ENCODE results near the gene OSBPL1A.

DNA sequence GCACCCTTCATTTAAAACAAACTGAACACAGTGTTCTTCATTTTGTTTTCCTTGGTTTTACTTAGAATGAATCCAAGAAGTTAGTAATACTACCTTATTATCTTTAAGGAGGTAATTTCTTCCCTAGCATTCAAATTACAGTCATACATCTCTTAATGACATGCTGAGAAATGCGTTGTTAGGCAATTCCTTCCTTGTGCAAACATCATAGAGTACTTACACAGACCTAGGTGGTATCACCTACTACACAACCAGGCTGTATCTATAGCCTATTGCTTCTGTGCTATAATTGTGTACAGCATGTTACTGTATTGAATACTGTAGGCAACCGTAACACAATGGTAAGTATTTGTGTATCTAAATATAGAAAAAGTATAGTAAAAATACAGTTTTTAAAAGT, 267.1 kb downstream of the OSBPL1A start:
- TF ChIP-seq, protein P1, sequence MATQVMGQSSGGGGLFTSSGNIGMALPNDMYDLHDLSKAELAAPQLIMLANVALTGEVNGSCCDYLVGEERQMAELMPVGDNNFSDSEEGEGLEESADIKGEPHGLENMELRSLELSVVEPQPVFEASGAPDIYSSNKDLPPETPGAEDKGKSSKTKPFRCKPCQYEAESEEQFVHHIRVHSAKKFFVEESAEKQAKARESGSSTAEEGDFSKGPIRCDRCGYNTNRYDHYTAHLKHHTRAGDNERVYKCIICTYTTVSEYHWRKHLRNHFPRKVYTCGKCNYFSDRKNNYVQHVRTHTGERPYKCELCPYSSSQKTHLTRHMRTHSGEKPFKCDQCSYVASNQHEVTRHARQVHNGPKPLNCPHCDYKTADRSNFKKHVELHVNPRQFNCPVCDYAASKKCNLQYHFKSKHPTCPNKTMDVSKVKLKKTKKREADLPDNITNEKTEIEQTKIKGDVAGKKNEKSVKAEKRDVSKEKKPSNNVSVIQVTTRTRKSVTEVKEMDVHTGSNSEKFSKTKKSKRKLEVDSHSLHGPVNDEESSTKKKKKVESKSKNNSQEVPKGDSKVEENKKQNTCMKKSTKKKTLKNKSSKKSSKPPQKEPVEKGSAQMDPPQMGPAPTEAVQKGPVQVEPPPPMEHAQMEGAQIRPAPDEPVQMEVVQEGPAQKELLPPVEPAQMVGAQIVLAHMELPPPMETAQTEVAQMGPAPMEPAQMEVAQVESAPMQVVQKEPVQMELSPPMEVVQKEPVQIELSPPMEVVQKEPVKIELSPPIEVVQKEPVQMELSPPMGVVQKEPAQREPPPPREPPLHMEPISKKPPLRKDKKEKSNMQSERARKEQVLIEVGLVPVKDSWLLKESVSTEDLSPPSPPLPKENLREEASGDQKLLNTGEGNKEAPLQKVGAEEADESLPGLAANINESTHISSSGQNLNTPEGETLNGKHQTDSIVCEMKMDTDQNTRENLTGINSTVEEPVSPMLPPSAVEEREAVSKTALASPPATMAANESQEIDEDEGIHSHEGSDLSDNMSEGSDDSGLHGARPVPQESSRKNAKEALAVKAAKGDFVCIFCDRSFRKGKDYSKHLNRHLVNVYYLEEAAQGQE (IDR thresholded peaks at IDR 0.05; ENCODE audit: insufficient replicate concordance, low read depth): no peak
- TF ChIP-seq, protein P2, sequence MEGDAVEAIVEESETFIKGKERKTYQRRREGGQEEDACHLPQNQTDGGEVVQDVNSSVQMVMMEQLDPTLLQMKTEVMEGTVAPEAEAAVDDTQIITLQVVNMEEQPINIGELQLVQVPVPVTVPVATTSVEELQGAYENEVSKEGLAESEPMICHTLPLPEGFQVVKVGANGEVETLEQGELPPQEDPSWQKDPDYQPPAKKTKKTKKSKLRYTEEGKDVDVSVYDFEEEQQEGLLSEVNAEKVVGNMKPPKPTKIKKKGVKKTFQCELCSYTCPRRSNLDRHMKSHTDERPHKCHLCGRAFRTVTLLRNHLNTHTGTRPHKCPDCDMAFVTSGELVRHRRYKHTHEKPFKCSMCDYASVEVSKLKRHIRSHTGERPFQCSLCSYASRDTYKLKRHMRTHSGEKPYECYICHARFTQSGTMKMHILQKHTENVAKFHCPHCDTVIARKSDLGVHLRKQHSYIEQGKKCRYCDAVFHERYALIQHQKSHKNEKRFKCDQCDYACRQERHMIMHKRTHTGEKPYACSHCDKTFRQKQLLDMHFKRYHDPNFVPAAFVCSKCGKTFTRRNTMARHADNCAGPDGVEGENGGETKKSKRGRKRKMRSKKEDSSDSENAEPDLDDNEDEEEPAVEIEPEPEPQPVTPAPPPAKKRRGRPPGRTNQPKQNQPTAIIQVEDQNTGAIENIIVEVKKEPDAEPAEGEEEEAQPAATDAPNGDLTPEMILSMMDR (IDR thresholded peaks at IDR 0.05; ENCODE audit: insufficient read depth, low read length): no peak
- TF ChIP-seq POLR2AphosphoS5 (IDR thresholded peaks at IDR 0.05; ENCODE audit: low read depth) (no peak), GABPA (IDR thresholded peaks at IDR 0.05; ENCODE audit: low read depth) (no peak)

Measured in HL-60 (cell line).